CD4-positive, alpha-beta T cell (primary cell): ENCODE data around the gene MTHFR. TPM values are rescaled to one million over a fixed set of nuclear protein-coding genes. Genes with fewer than 3 reads are reported as not detected.
A peak's percentile ranks its signal among the peaks of the same experiment; 100 is the strongest.

Experiments
- ATAC-seq: fragments of 200-7000 bp; cut with Tn5 transposase; one replicate; pipeline ENCODE4 v1.10.0; 2022; ENCODE audit warnings: mild to moderate bottlenecking; ENCODE audit not compliant: poor library complexity
- CTCF ChIA-PET: fragments of 350-600 bp; sonication (Branson Sonifier 250); formaldehyde crosslinking; loops from one replicate; lab custom pipeline; 2021; ENCODE audit warnings: antibody characterized with exemption, inconsistent platforms; lab: Charles Lee
- POLR2A ChIA-PET: fragments of 350-600 bp; sonication (Branson Sonifier 250); formaldehyde crosslinking; loops from one replicate; lab custom pipeline; 2021; ENCODE audit warnings: antibody characterized with exemption, inconsistent platforms; lab: Charles Lee
- DNase-seq, 14 experiments: peaks; one replicate each; pipeline ENCODE4 v3.0.0-alpha.2; 2013 to 2020; ENCODE audit warnings: mixed read lengths in 2 of 14
- H3K27ac ChIP-seq, 2 donors: one replicate each; pipeline versions ENCODE4 v1.5.1 to v1.7.0; 2013; ENCODE audit warnings: low read length in 2 of 2, low read depth in 1 of 2, mild to moderate bottlenecking in 1 of 2
- H3K27me3 ChIP-seq, 2 experiments: 1 replicate in 1 of 2; 2 replicates in 1 of 2; pipeline versions ENCODE4 v1.6.1 to v1.7.0; 2013; ENCODE audit warnings: low read length in 2 of 2, control low read depth in 1 of 2, mild to moderate bottlenecking in 1 of 2, moderate library complexity in 1 of 2; ENCODE audit not compliant: insufficient read depth in 2 of 2, control insufficient read depth in 1 of 2
- H3K36me3 ChIP-seq: one replicate; pipeline ENCODE4 v1.6.1; 2013; ENCODE audit warnings: low read length, control low read depth; ENCODE audit not compliant: insufficient read depth
- H3K4me1 ChIP-seq: one replicate; pipeline ENCODE4 v1.6.1; 2013; ENCODE audit warnings: low read length, control low read depth; ENCODE audit not compliant: insufficient read depth
- H3K4me3 ChIP-seq: one replicate; pipeline ENCODE4 v1.5.1; 2013; ENCODE audit warnings: mild to moderate bottlenecking, low read length, moderate library complexity
- H3K9me3 ChIP-seq, 2 experiments: 1 replicate in 1 of 2; 2 replicates in 1 of 2; pipeline versions ENCODE4 v1.6.1 to v1.7.0; 2013; ENCODE audit warnings: low read length in 2 of 2, mild to moderate bottlenecking in 2 of 2, control low read depth in 1 of 2, moderate library complexity in 1 of 2; ENCODE audit not compliant: control insufficient read depth in 1 of 2, insufficient read depth in 1 of 2
- H3K27ac Mint-ChIP-seq: one replicate; pipeline ENCODE4 v1.8.0; 2020; ENCODE audit warnings: mixed read lengths
- H3K27me3 Mint-ChIP-seq: one replicate; pipeline ENCODE4 v1.8.0; 2021; ENCODE audit warnings: mixed read lengths
- H3K36me3 Mint-ChIP-seq: one replicate; pipeline ENCODE4 v1.8.0; 2021; ENCODE audit warnings: low read depth, mixed read lengths
- H3K4me1 Mint-ChIP-seq: one replicate; pipeline ENCODE4 v1.8.0; 2021; ENCODE audit warnings: low read depth, mixed read lengths
- H3K4me3 Mint-ChIP-seq: one replicate; pipeline ENCODE4 v1.8.0; 2020; ENCODE audit warnings: mild to moderate bottlenecking, mixed read lengths
- H3K9me3 Mint-ChIP-seq: one replicate; pipeline ENCODE4 v1.8.0; 2020; ENCODE audit warnings: mixed read lengths
- intact Hi-C, 2 experiments: fragments of 100-400 bp; cut with DNase I in 1 of 2; cut with micrococcal nuclease in 1 of 2; formaldehyde crosslinking; loops; one replicate each; pipeline versions ENCODE4 v1.15.1 to v1.9.0; 2023 to 2025; cut with DNase I, micrococcal nuclease
- total RNA-seq, 174 experiments: library from RNA in 2 of 174; stranded (reverse) in 2 of 174; gene quantifications; one replicate each; pipeline ENCODE4 v1.2.3 and lab custom pipeline; 2021 to 2026
- TF ChIP-seq, protein P1 (sequence below): fragments of 200-600 bp; IDR thresholded peaks from one replicate; pipeline ENCODE4 v1.8.0; 2022; ENCODE audit warnings: antibody characterized with exemption, mild to moderate bottlenecking

The MTHFR gene
- total RNA-seq, 2 experiments from 2014 or later: 30.8 to 31.3 TPM

DNA sequence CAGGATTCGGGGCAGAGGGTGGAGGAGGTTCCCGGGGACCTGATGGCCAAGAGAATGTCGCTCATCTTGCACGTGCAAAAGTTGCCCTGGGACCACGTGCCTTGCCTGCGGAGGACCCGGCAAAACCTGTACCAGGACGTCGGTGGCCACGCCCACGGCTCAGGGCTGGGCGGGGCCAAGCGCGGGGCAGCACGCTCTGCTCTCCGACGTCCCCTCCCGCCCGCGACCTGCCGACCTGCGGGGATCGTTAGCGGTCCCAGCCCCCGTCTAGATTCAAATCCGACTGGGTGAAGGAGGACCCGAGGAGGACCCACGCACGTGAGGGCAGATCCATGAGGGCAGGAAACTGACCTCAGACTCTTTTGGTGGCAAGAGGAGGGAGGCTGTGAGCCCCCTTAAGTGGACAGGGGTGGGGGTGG lies 43.8 kb downstream of the MTHFR start, which contains the start of gene C1orf167:
Gene C1orf167, plus strand, starts transcription at position 206 of the 419 bp plus-strand sequence. CDS start 2,208 bp downstream, outside the sequence.
- no peak within 1 kb of the TSS for H3K4me3 Mint-ChIP-seq

DNA sequence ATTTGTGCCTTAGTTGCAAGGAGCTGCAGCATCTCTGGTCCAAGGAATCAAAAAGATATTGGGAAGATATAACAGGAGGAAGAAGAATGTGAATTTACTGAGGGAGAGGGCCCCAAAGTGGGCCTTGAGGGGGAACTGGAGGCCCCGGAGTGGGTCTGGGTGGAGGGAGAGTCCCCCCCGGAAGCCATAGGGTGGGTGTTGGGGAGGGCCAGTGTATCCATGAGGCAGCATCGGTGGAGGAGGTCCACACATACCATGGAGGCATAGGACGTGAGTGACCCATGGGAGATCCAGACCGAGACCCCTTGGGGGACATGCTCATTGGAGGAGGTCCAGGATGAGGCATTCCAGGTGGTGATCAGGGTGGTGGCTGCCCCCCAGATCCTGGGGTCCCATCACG lies 44.5 kb downstream of the MTHFR start:
- TF ChIP-seq, protein P1, sequence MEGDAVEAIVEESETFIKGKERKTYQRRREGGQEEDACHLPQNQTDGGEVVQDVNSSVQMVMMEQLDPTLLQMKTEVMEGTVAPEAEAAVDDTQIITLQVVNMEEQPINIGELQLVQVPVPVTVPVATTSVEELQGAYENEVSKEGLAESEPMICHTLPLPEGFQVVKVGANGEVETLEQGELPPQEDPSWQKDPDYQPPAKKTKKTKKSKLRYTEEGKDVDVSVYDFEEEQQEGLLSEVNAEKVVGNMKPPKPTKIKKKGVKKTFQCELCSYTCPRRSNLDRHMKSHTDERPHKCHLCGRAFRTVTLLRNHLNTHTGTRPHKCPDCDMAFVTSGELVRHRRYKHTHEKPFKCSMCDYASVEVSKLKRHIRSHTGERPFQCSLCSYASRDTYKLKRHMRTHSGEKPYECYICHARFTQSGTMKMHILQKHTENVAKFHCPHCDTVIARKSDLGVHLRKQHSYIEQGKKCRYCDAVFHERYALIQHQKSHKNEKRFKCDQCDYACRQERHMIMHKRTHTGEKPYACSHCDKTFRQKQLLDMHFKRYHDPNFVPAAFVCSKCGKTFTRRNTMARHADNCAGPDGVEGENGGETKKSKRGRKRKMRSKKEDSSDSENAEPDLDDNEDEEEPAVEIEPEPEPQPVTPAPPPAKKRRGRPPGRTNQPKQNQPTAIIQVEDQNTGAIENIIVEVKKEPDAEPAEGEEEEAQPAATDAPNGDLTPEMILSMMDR: no peak
- no peaks in the 10 kb centered on the region for H3K36me3 Mint-ChIP-seq
- DNase-seq (no peak), ATAC-seq (no peak)
- CTCF ChIA-PET: no interaction called here
- no peaks in the 10 kb centered on the region for H3K4me1 Mint-ChIP-seq
- Histone ChIP-seq H3K4me3 (no peak overlapping the region), H3K27ac (no peak overlapping the region), H3K36me3 (no peaks in the 10 kb centered on the region), H3K4me1 (peaks cover 10% of the 10 kb centered on the region), H3K9me3 (peaks cover 0 to 5% of the 10 kb centered on the region in 2 experiments), H3K27me3 (peaks cover 5 to 21% of the 10 kb centered on the region in 2 experiments)
- no peak overlapping the region for H3K27ac Mint-ChIP-seq
- H3K27me3 Mint-ChIP-seq: peaks cover 28% of the 10 kb centered on the region
- POLR2A ChIA-PET: no interaction called here
- H3K9me3 Mint-ChIP-seq: no peaks in the 10 kb centered on the region
- intact Hi-C loops: no loop called here
- H3K4me3 Mint-ChIP-seq: no peak overlapping the region

More for the DNA sequence above, 43.8 kb downstream of the MTHFR start, which contains the start of gene C1orf167:
- peaks cover 10% of the 10 kb centered on the region for H3K4me1 ChIP-seq
- ATAC-seq (peak; percentile 57), DNase-seq (peak in 10 of 14 experiments; percentile 10 to 66 (median 22))
- no peaks in the 10 kb centered on the region for H3K4me1 Mint-ChIP-seq
- TF ChIP-seq, protein P1: no peak
- H3K27me3 Mint-ChIP-seq: peaks cover 28% of the 10 kb centered on the region
- ChIA-PET CTCF (no interaction called here), POLR2A (no interaction called here)
- no peak within 1 kb of the TSS for H3K27ac ChIP-seq
- H3K4me3 ChIP-seq: no peak within 1 kb of the TSS
- intact Hi-C loops: no loop called here
- peaks cover 0 to 5% of the 10 kb centered on the region in 2 experiments for H3K9me3 ChIP-seq
- no peaks in the 10 kb centered on the region for H3K9me3 Mint-ChIP-seq
- H3K27ac Mint-ChIP-seq: no peak within 1 kb of the TSS
- H3K27me3 ChIP-seq: peaks cover 5 to 21% of the 10 kb centered on the region in 2 experiments
- H3K36me3 ChIP-seq: no peaks in the 10 kb centered on the region
- H3K36me3 Mint-ChIP-seq: no peaks in the 10 kb centered on the region

DNA sequence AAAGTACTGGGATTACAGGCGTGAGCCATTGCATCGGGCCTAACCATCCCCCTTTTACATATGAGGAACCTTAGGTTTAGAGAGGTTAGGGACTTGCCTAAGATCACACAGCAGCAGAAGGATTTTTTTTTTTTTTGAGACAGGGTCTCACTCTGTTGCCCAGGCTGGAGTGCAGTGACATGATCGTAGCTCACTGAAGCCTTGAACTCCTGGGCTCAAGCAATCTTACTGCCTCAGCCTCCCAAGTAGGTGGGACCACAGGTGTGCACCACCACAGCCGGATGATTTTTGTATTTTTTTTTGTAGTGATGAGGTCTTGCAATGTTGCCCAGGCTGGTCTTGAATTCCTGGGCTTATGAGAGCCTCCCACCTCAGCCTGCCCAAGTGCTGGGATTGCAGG lies 46.0 kb downstream of the MTHFR start:
- ATAC-seq (no peak), DNase-seq (no peak)
- no peaks in the 10 kb centered on the region for H3K36me3 ChIP-seq
- POLR2A ChIA-PET: no interaction called here
- peaks cover 5 to 21% of the 10 kb centered on the region in 2 experiments for H3K27me3 ChIP-seq
- peaks cover 28% of the 10 kb centered on the region for H3K27me3 Mint-ChIP-seq
- intact Hi-C loops: no loop called here
- no peak overlapping the region for H3K27ac Mint-ChIP-seq
- H3K36me3 Mint-ChIP-seq: no peaks in the 10 kb centered on the region
- no peak overlapping the region for H3K4me3 Mint-ChIP-seq
- no peak overlapping the region for H3K27ac ChIP-seq
- H3K4me3 ChIP-seq: no peak overlapping the region
- no peaks in the 10 kb centered on the region for H3K4me1 Mint-ChIP-seq
- H3K4me1 ChIP-seq: peaks cover 10% of the 10 kb centered on the region
- H3K9me3 ChIP-seq: peaks cover 0 to 5% of the 10 kb centered on the region in 2 experiments
- CTCF ChIA-PET: no interaction called here
- no peaks in the 10 kb centered on the region for H3K9me3 Mint-ChIP-seq
- TF ChIP-seq, protein P1: no peak
